ENCODE data around the gene RDH14.

The RDH14 gene

DNA sequence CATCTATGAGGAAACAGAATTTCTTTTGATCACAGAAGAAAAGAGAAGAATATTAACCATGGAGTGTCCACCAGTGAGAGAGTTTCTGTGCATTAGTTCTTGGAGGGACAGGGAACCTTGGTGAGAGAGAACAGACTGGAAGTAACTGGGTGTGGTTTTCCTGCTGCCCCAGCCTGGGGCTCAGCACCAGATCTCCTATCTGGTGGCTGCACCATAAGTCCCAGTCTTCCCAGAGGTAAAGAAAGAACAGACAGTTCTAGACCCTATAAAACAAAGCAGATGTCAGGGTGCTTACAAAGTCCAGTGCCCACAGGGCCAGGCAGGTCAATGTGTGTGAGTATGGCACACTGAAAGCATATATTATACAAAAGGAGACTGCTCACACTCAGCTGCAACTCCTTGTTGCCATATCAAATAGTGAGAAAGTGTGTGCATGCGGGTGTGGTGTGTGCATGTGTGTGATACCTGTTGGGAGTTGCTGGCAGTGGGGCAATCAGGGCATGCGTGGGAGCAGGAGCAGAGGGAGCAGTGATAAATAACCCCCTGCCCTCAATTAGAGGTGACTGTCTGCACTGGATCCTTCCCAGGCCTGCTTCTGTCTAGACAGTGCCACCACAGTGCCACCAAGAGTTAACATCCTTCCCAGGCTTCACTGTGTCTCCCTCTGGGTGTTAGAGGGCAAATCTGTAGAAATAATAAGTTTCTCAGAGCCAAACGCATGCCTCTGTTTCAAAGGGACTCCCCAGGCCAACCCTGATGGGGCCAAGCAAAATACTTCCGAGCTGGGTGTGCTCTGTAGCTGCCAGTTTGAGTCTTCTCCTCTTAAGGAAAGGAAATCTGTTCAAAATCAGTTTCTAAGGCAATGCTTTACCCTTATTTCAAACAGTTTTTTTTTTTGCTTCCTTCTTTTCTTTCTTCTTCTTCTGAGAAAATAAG is 45.7 kb downstream of the RDH14 start:
- Histone ChIP-seq H3K4me3 (ENCODE audit: low read depth in 1 of 2, low read length in 2 of 2) (no peak overlapping the region), H3K36me3 (ENCODE audit: control insufficient read depth in 1 of 2, insufficient read depth in 2 of 2, low read length in 2 of 2) (no peaks in the 10 kb centered on the region), H3K9ac (ENCODE audit: low read depth in 1 of 2, low read length in 2 of 2) (no peak overlapping the region), H3K27me3 (ENCODE audit: control insufficient read depth in 1 of 2, insufficient read depth in 2 of 2, low read length in 2 of 2) (peaks cover 0 to 2% of the 10 kb centered on the region in 2 donors), H3K9me3 (ENCODE audit: control insufficient read depth in 1 of 2, low read length in 2 of 2) (no peaks in the 10 kb centered on the region), H3K4me1 (ENCODE audit: control insufficient read depth in 1 of 2, insufficient read depth in 2 of 2, low read length in 2 of 2) (no peaks in the 10 kb centered on the region), H3K27ac (ENCODE audit: low read depth, low read length) (no peak overlapping the region)

DNA sequence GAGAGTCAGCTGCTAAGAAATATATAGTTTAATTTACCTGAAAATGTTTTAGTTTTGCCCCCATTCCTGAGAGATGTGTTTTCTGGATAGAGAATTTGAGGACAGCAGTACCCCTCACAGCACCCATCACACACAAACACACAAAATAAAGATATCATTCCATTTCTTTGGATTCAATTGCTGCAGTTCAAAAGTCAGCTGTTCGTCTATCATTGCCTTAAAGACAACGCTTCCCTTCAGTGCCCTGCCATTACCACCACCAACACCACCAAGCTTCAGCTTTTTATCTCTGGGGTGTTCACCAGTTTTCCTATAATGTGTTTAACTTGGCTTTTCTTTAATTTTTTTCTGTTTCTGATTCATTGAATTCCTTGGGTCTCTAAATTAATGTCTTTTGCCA is 49.7 kb downstream of the RDH14 start:
- Histone ChIP-seq H3K4me1 (ENCODE audit: control insufficient read depth in 1 of 2, insufficient read depth in 2 of 2, low read length in 2 of 2) (peaks cover 3 to 5% of the 10 kb centered on the region in 2 donors), H3K9ac (ENCODE audit: low read depth in 1 of 2, low read length in 2 of 2) (no peak overlapping the region), H3K27me3 (ENCODE audit: control insufficient read depth in 1 of 2, insufficient read depth in 2 of 2, low read length in 2 of 2) (no peaks in the 10 kb centered on the region), H3K4me3 (ENCODE audit: low read depth in 1 of 2, low read length in 2 of 2) (no peak overlapping the region), H3K27ac (ENCODE audit: low read depth, low read length) (no peak overlapping the region), H3K36me3 (ENCODE audit: control insufficient read depth in 1 of 2, insufficient read depth in 2 of 2, low read length in 2 of 2) (no peaks in the 10 kb centered on the region), H3K9me3 (ENCODE audit: control insufficient read depth in 1 of 2, low read length in 2 of 2) (no peaks in the 10 kb centered on the region)

DNA sequence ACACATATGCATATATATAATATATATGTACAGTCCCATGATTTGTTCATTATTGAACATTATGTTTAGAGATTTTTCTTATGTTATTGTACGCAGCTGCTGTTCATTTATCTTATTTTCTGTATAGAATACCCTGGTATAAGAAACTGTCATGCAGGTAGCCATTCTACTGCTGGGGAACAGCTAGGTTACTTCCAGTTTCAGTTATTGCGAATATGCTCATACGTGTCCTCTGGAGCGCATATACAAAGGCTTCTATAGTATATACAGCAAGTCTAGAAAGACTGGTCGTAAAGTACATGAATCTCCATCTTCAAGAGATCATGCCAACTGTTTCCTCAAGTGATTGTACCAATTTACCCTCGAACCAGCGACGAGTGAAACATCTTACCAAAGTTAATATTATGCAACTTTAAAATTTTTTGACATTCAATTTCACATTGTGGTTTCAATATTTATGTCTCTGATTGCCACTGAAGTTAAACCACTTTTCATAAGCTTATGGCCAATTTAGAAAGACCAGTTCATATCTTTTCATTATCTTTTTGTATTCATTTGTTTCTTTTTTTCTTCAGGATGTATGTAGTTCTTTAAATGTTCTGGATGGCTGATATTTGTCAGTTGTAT is 53.5 kb downstream of the RDH14 start:
- H3K36me3 ChIP-seq (ENCODE audit: control insufficient read depth in 1 of 2, insufficient read depth in 2 of 2, low read length in 2 of 2): no peaks in the 10 kb centered on the region
- no peaks in the 10 kb centered on the region for H3K9me3 ChIP-seq (ENCODE audit: control insufficient read depth in 1 of 2, low read length in 2 of 2)
- no peaks in the 10 kb centered on the region for H3K27me3 ChIP-seq (ENCODE audit: control insufficient read depth in 1 of 2, insufficient read depth in 2 of 2, low read length in 2 of 2)
- H3K4me3 ChIP-seq (ENCODE audit: low read depth in 1 of 2, low read length in 2 of 2): no peak overlapping the region
- no peak overlapping the region for H3K9ac ChIP-seq (ENCODE audit: low read depth in 1 of 2, low read length in 2 of 2)
- no peak overlapping the region for H3K27ac ChIP-seq (ENCODE audit: low read depth, low read length)
- H3K4me1 ChIP-seq (ENCODE audit: control insufficient read depth in 1 of 2, insufficient read depth in 2 of 2, low read length in 2 of 2): peaks cover 4 to 8% of the 10 kb centered on the region in 2 donors

DNA sequence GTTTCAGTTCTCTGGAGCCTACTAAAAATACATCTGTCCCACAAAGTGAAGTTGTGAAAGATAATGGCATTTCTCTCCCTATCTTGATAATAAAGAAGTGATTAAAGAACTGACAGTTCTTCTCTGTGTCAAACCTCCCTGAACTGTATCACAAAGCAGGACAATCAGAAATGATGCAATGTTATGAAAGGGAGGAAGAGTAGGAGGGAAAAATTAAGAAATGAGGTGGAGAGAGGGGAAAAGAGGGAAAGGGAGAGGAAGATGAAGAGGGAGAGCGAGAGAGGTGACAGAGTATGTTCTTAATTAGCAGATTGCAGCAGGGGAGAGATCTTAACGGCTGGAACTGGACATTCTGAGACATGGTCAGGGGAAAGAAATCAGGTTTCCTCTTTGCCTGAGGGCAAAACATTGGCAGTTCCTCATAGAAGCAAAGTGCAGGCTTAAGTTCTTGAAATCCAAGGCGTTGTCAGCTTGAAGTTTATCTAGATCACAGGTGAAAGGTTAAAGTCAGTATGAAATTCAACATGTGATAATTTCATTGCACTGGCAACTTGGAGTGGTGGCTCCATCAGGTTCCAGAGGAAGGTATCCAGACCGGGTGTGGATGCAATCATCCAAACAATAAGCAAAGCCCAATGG is 54.6 kb downstream of the RDH14 start:
- H3K36me3 ChIP-seq (ENCODE audit: control insufficient read depth in 1 of 2, insufficient read depth in 2 of 2, low read length in 2 of 2): no peaks in the 10 kb centered on the region
- H3K9me3 ChIP-seq (ENCODE audit: control insufficient read depth in 1 of 2, low read length in 2 of 2): no peaks in the 10 kb centered on the region
- peaks cover 4 to 8% of the 10 kb centered on the region in 2 donors for H3K4me1 ChIP-seq (ENCODE audit: control insufficient read depth in 1 of 2, insufficient read depth in 2 of 2, low read length in 2 of 2)
- H3K4me3 ChIP-seq (ENCODE audit: low read depth in 1 of 2, low read length in 2 of 2): no peak overlapping the region
- H3K27ac ChIP-seq (ENCODE audit: low read depth, low read length): no peak overlapping the region
- H3K27me3 ChIP-seq (ENCODE audit: control insufficient read depth in 1 of 2, insufficient read depth in 2 of 2, low read length in 2 of 2): no peaks in the 10 kb centered on the region
- no peak overlapping the region for H3K9ac ChIP-seq (ENCODE audit: low read depth in 1 of 2, low read length in 2 of 2)
